Measurements from ENCODE around the gene NPAS2. TPM values are rescaled to one million over a fixed set of nuclear protein-coding genes. Genes with fewer than 3 reads are reported as not detected.

NPAS2 gene
- total RNA-seq, 1 donor from 2014 or later, result 5.5 TPM

DNA sequence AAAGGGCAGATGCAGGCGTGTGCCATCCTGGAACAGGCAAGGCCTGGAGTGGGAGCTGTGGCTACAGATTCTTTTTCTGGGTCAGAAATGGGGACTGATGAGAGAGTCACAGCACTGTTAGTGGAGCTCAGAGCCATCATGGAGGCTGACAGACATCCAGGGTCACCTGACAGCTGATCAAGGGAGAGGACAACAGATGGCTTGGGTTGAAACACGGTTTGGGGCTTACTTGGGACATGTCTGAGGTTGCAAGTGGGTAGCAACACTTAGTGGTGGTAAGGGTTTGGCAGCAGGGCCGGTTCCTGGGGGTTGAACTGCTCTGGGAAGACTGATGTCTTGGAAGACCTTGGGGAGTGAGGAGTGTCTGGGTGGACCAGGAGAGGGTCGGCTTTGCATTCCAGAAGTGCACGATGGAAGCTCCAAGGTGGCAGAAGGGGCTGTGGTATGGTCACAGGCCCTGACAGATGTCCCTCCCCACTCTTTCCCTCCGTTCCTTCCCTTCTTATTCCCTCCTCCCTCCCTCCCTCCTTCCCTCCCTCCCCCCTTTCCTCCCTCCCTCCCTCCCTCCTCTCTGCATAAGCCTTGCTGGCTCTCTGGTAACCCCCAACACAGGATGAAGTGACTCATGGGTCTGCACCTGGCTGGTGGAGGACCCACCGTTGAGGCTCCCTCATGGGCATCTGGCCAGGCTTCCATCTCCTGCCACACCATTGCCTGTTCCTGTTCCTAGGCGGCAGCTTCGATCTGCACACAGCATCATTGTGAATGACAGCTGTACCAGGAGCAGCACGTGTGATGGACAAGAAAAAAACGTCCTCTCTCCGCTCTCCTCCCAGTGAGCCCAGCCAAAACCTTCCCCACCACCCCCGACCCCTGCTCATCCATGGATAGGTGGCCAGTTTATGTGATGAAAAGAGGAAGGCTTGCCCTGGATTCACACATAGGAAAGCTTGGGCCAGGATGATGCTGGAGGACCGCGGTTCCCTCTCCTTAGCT lies 118.4 kb downstream of the NPAS2 start:
- no peaks in the 10 kb centered on the region for H3K27me3 Mint-ChIP-seq (ENCODE audit: low read depth, unreplicated experiment)
- no peaks in the 10 kb centered on the region for H3K79me2 ChIP-seq (ENCODE audit: insufficient read depth, low read length)
- H4K20me1 ChIP-seq (ENCODE audit: insufficient read depth, low read length), result no peaks in the 10 kb centered on the region
- H3K36me3 Mint-ChIP-seq (ENCODE audit: low read depth, unreplicated experiment), result peaks cover 6% of the 10 kb centered on the region
- H3K27ac Mint-ChIP-seq (ENCODE audit: unreplicated experiment), result no peak overlapping the region
- FAIRE-seq (no peak), DNase-seq (ENCODE audit: low read depth) (no peak)
- no peak overlapping the region for H3K27ac ChIP-seq (ENCODE audit: low read depth, low read length)
- no peak for TF ChIP-seq EZH2 (IDR thresholded peaks at IDR 0.05; ENCODE audit: insufficient read depth, low read length)
- no peak for TF ChIP-seq CTCF (IDR thresholded peaks at IDR 0.05; ENCODE audit: insufficient read depth, low read depth, low read length)
- no peak overlapping the region for H3K4me3 ChIP-seq (ENCODE audit: insufficient read depth, low read depth, low read length)
- H3K27me3 ChIP-seq (ENCODE audit: insufficient read depth, low read length), result no peaks in the 10 kb centered on the region
- H3K9ac ChIP-seq (ENCODE audit: low read length), result no peak overlapping the region
- H3K4me1 ChIP-seq (ENCODE audit: insufficient read depth, low read length), result peaks cover 18% of the 10 kb centered on the region
- H3K4me1 Mint-ChIP-seq (ENCODE audit: low read depth, unreplicated experiment), result peaks cover 33% of the 10 kb centered on the region
- H3K9me3 Mint-ChIP-seq (ENCODE audit: unreplicated experiment), result no peaks in the 10 kb centered on the region
- H3K4me3 Mint-ChIP-seq (ENCODE audit: unreplicated experiment), result no peak overlapping the region
- H2AFZ ChIP-seq (ENCODE audit: low read depth, low read length), result no peak overlapping the region
- H3K36me3 ChIP-seq (ENCODE audit: insufficient read depth, low read length), result no peaks in the 10 kb centered on the region
- no peak overlapping the region for H3K4me2 ChIP-seq (ENCODE audit: low read length)
- no peaks in the 10 kb centered on the region for H3K9me3 ChIP-seq (ENCODE audit: insufficient read depth, low read depth, low read length)

DNA sequence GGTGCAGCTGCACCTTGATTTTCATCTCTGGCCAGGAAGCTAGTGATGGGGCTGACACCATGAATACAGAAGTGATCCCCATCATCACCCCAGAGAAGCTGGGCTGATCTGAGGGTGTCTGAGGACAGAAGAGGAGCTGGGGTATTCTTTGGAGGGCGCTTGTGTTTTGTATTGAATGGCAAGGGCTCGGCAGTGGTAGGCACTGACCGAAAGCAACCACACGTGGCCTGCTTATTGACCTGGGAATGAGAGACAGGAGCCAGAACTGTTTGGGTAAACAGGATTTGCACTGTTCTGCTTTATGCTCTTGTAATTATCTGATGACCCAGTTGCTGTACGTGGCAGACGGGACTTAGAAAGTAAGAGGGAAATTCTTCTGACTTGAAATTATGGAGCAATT lies 119.5 kb downstream of the NPAS2 start:
- Histone ChIP-seq H3K9ac (ENCODE audit: low read length) (no peak overlapping the region), H3K27me3 (ENCODE audit: insufficient read depth, low read length) (no peaks in the 10 kb centered on the region), H3K4me3 (ENCODE audit: insufficient read depth, low read depth, low read length) (no peak overlapping the region), H3K4me1 (ENCODE audit: insufficient read depth, low read length) (peaks cover 16% of the 10 kb centered on the region), H3K9me3 (ENCODE audit: insufficient read depth, low read depth, low read length) (no peaks in the 10 kb centered on the region), H2AFZ (ENCODE audit: low read depth, low read length) (no peak overlapping the region), H3K36me3 (ENCODE audit: insufficient read depth, low read length) (peaks cover 3% of the 10 kb centered on the region), H4K20me1 (ENCODE audit: insufficient read depth, low read length) (no peaks in the 10 kb centered on the region), H3K4me2 (ENCODE audit: low read length) (no peak overlapping the region), H3K79me2 (ENCODE audit: insufficient read depth, low read length) (no peaks in the 10 kb centered on the region), H3K27ac (ENCODE audit: low read depth, low read length) (no peak overlapping the region)
- no peak for TF ChIP-seq CTCF (IDR thresholded peaks at IDR 0.05; ENCODE audit: insufficient read depth, low read depth, low read length)
- no peak for TF ChIP-seq EZH2 (IDR thresholded peaks at IDR 0.05; ENCODE audit: insufficient read depth, low read length)
- peaks cover 31% of the 10 kb centered on the region for H3K4me1 Mint-ChIP-seq (ENCODE audit: low read depth, unreplicated experiment)
- no peaks in the 10 kb centered on the region for H3K27me3 Mint-ChIP-seq (ENCODE audit: low read depth, unreplicated experiment)
- no peaks in the 10 kb centered on the region for H3K9me3 Mint-ChIP-seq (ENCODE audit: unreplicated experiment)
- H3K27ac Mint-ChIP-seq (ENCODE audit: unreplicated experiment), result no peak overlapping the region
- DNase-seq (ENCODE audit: low read depth), result no peak
- no peak for FAIRE-seq
- H3K4me3 Mint-ChIP-seq (ENCODE audit: unreplicated experiment), result no peak overlapping the region
- H3K36me3 Mint-ChIP-seq (ENCODE audit: low read depth, unreplicated experiment), result peaks cover 6% of the 10 kb centered on the region

DNA sequence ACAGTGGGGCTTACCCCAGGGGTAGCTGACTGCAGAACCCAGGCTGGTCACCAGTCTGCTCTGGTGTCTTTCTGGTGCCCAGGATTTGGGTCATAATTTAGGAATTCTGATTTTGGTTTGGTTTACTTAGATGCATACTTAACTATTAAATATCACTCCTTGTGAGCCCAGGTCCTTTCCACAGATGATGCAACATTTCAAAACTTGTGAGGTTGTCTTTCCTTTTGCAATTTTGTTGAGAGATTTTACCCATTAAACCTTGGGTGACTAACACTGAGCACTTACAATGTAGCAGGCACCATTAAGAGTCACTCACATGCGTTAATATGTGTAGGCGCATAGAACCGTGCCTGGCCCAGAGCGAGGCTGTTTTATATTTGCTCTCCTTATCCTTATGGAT lies 120.3 kb downstream of the NPAS2 start:
- FAIRE-seq, result no peak
- Mint-ChIP-seq H3K9me3 (ENCODE audit: unreplicated experiment) (no peaks in the 10 kb centered on the region), H3K27me3 (ENCODE audit: low read depth, unreplicated experiment) (peaks cover 5% of the 10 kb centered on the region), H3K27ac (ENCODE audit: unreplicated experiment) (no peak overlapping the region), H3K4me1 (ENCODE audit: low read depth, unreplicated experiment) (peaks cover 24% of the 10 kb centered on the region), H3K36me3 (ENCODE audit: low read depth, unreplicated experiment) (peaks cover 9% of the 10 kb centered on the region), H3K4me3 (ENCODE audit: unreplicated experiment) (no peak overlapping the region)
- H4K20me1 ChIP-seq (ENCODE audit: insufficient read depth, low read length), result no peaks in the 10 kb centered on the region
- H2AFZ ChIP-seq (ENCODE audit: low read depth, low read length), result no peak overlapping the region
- no peak overlapping the region for H3K27ac ChIP-seq (ENCODE audit: low read depth, low read length)
- H3K4me3 ChIP-seq (ENCODE audit: insufficient read depth, low read depth, low read length), result no peak overlapping the region
- H3K4me2 ChIP-seq (ENCODE audit: low read length), result no peak overlapping the region
- H3K9ac ChIP-seq (ENCODE audit: low read length), result no peak overlapping the region
- H3K36me3 ChIP-seq (ENCODE audit: insufficient read depth, low read length), result peaks cover 3% of the 10 kb centered on the region
- DNase-seq (ENCODE audit: low read depth), result no peak
- TF ChIP-seq CTCF (IDR thresholded peaks at IDR 0.05; ENCODE audit: insufficient read depth, low read depth, low read length) (no peak), EZH2 (IDR thresholded peaks at IDR 0.05; ENCODE audit: insufficient read depth, low read length) (no peak)
- no peaks in the 10 kb centered on the region for H3K79me2 ChIP-seq (ENCODE audit: insufficient read depth, low read length)
- H3K9me3 ChIP-seq (ENCODE audit: insufficient read depth, low read depth, low read length), result no peaks in the 10 kb centered on the region
- H3K4me1 ChIP-seq (ENCODE audit: insufficient read depth, low read length), result peaks cover 8% of the 10 kb centered on the region
- no peaks in the 10 kb centered on the region for H3K27me3 ChIP-seq (ENCODE audit: insufficient read depth, low read length)

Data from astrocyte (in vitro differentiated cells and primary cell).